HepG2 (cell line): ENCODE measurements around the gene RYR2. TPM values are rescaled to one million over a fixed set of nuclear protein-coding genes. Genes with fewer than 3 reads are reported as not detected.

Source experiments
- HOMEZ ChIP-seq: IDR thresholded peaks from 2 replicates; pipeline ENCODE4 v1.6.1; 2016; ENCODE audit warnings: low read depth
- NAIF1 ChIP-seq: sonication (generic); formaldehyde crosslinking; IDR thresholded peaks from 2 replicates; pipeline ENCODE4 v1.5.0; 2020; ENCODE audit warnings: mild to moderate bottlenecking, missing genetic modification reagents, borderline replicate concordance
- PRPF4 ChIP-seq: fragments of 200-400 bp; formaldehyde crosslinking; IDR thresholded peaks from 2 replicates; pipeline ENCODE4 v1.6.1; 2016; ENCODE audit warnings: low read length, low read depth; ENCODE audit not compliant: poor library complexity, severe bottlenecking
- TGIF2 ChIP-seq: IDR thresholded peaks from 2 replicates; pipeline ENCODE4 v1.6.1; 2016; ENCODE audit warnings: control low read depth, missing compliant biosample characterization
- ZEB1 ChIP-seq: IDR thresholded peaks from 2 replicates; pipeline ENCODE4 v1.6.1; 2012; ENCODE audit warnings: mild to moderate bottlenecking, low read depth, inconsistent platforms; ENCODE audit not compliant: insufficient replicate concordance
- ZNF781 ChIP-seq: sonication (generic); formaldehyde crosslinking; IDR thresholded peaks from 2 replicates; pipeline ENCODE4 v1.5.1; 2020; ENCODE audit warnings: borderline replicate concordance, mild to moderate bottlenecking, missing genetic modification reagents; ENCODE audit errors: not compliant biosample characterization
- polyA plus RNA-seq, 8 experiments: library from polyadenylated mRNA; depleted of rRNA in 3 of 8; stranded (reverse) in 7 of 8; unstranded in 1 of 8; fragments of >200 nt; fragmentation: Illumina TruSeq in 4 of 8; extraction: Trizol in 4 of 8; gene quantifications; 2 replicates each; pipeline versions ENCODE4 v1.2.1 to v1.2.3, GENCODE V29; 2011 to 2016; ENCODE audit warnings: low read depth in 4 of 8, missing spikeins in 1 of 8, mixed read lengths in 1 of 8; ENCODE audit not compliant: insufficient read depth in 1 of 8
- total RNA-seq, 5 experiments: library from RNA; depleted of rRNA; stranded (reverse); fragments of >200 nt; fragmentation: Illumina TruSeq; extraction: Trizol; gene quantifications; 2 replicates each; pipeline ENCODE4 v1.2.3, GENCODE V29; 2016; ENCODE audit warnings: low read depth in 1 of 5
- TF ChIP-seq, protein P1 (sequence below): sonication (generic); formaldehyde crosslinking; IDR thresholded peaks from 2 replicates; pipeline ENCODE4 v1.5.1; 2020; ENCODE audit warnings: missing genetic modification reagents, mild to moderate bottlenecking, borderline replicate concordance
- TF ChIP-seq, protein P2 (sequence below): sonication (generic); formaldehyde crosslinking; IDR thresholded peaks from 2 replicates; pipeline ENCODE4 v1.4.0; 2020; ENCODE audit warnings: mild to moderate bottlenecking, missing genetic modification reagents

Gene RYR2
- total and polyA plus RNA-seq, 2 of the 13 experiments (the other 11 are each of a cell fraction or from before 2014, with no cell fraction given): not detected

- TF ChIP-seq HOMEZ (CRISPR knock-in tag): no peak
- TF ChIP-seq PRPF4: no peak
- TF ChIP-seq ZNF781 (CRISPR knock-in tag): no peak
- TF ChIP-seq NAIF1 (CRISPR knock-in tag): no peak
- TF ChIP-seq ZEB1: no peak
- TF ChIP-seq, protein P1, sequence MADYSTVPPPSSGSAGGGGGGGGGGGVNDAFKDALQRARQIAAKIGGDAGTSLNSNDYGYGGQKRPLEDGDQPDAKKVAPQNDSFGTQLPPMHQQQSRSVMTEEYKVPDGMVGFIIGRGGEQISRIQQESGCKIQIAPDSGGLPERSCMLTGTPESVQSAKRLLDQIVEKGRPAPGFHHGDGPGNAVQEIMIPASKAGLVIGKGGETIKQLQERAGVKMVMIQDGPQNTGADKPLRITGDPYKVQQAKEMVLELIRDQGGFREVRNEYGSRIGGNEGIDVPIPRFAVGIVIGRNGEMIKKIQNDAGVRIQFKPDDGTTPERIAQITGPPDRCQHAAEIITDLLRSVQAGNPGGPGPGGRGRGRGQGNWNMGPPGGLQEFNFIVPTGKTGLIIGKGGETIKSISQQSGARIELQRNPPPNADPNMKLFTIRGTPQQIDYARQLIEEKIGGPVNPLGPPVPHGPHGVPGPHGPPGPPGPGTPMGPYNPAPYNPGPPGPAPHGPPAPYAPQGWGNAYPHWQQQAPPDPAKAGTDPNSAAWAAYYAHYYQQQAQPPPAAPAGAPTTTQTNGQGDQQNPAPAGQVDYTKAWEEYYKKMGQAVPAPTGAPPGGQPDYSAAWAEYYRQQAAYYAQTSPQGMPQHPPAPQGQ (CRISPR knock-in tag): no peak
- TF ChIP-seq TGIF2 (CRISPR knock-in tag): no peak
- TF ChIP-seq, protein P2, sequence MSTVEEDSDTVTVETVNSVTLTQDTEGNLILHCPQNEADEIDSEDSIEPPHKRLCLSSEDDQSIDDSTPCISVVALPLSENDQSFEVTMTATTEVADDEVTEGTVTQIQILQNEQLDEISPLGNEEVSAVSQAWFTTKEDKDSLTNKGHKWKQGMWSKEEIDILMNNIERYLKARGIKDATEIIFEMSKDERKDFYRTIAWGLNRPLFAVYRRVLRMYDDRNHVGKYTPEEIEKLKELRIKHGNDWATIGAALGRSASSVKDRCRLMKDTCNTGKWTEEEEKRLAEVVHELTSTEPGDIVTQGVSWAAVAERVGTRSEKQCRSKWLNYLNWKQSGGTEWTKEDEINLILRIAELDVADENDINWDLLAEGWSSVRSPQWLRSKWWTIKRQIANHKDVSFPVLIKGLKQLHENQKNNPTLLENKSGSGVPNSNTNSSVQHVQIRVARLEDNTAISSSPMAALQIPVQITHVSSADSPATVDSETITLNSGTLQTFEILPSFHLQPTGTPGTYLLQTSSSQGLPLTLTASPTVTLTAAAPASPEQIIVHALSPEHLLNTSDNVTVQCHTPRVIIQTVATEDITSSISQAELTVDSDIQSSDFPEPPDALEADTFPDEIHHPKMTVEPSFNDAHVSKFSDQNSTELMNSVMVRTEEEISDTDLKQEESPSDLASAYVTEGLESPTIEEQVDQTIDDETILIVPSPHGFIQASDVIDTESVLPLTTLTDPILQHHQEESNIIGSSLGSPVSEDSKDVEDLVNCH (CRISPR knock-in tag): no peak
- TF ChIP-seq, all 625 proteins: peak for 0
Measured at GRCh38 chr1:237186675-237187074, 144.7 kb downstream of the RYR2 start (continued).
